HG03439 (cell line): ENCODE data around the gene SIT1.

ENCODE experiments used
- ATAC-seq: cut with Tn5 transposase; IDR thresholded peaks from one replicate; pipeline ENCODE4 v1.9.1; 2021; ENCODE audit warnings: mild to moderate bottlenecking, moderate library complexity; ENCODE audit not compliant: unreplicated experiment

The SIT1 gene

GRCh38 chr9:35682520-35683315, 32.0 kb upstream of the SIT1 start:
- no peak for ATAC-seq

- no peak for ATAC-seq
These were observed 31.3 kb upstream of the SIT1 start for GRCh38 chr9:35682051-35682450.

GRCh38 chr9:35681341-35682002, 30.7 kb upstream of the SIT1 start:
- ATAC-seq: no peak

GRCh38 chr9:35680331-35681105, 29.8 kb upstream of the SIT1 start:
- ATAC-seq: no peak

GRCh38 chr9:35679766-35680330, 29.1 kb upstream of the SIT1 start:
- no peak for ATAC-seq

- no peak for ATAC-seq
These were observed 28.4 kb upstream of the SIT1 start for GRCh38 chr9:35679091-35679490.

- no peak for ATAC-seq
These were observed 25.1 kb upstream of the SIT1 start for GRCh38 chr9:35675732-35676392.

GRCh38 chr9:35675204-35675603, 24.5 kb upstream of the SIT1 start:
- no peak for ATAC-seq

- ATAC-seq: no peak
These were observed 23.3 kb upstream of the SIT1 start for GRCh38 chr9:35674025-35674361.

- ATAC-seq: no peak
These were observed 22.6 kb upstream of the SIT1 start, which contains the start of gene CA9 for GRCh38 chr9:35673132-35674024. CA9 (plus strand) TSS chr9:35673928; CDS start chr9:35673960, 32 bp downstream.

GRCh38 chr9:35669331-35670145, 18.8 kb upstream of the SIT1 start:
- ATAC-seq: no peak

- no peak for ATAC-seq
These were observed 17.2 kb upstream of the SIT1 start for GRCh38 chr9:35667939-35668338.

GRCh38 chr9:35666549-35666948, 15.8 kb upstream of the SIT1 start:
- ATAC-seq: no peak

GRCh38 chr9:35666045-35666444, 15.3 kb upstream of the SIT1 start:
- no peak for ATAC-seq

GRCh38 chr9:35665471-35665818, 14.7 kb upstream of the SIT1 start:
- ATAC-seq: no peak

- ATAC-seq: peak; percentile 76
These were observed 14.1 kb upstream of the SIT1 start, which contains the start of gene ARHGEF39 for GRCh38 chr9:35664531-35665470. ARHGEF39 (minus strand) TSS chr9:35665195; CDS start chr9:35665169, 26 bp downstream.

- ATAC-seq: no peak
These were observed 11.7 kb upstream of the SIT1 start for GRCh38 chr9:35662437-35662836.
